ENCODE measurements around the gene UGT1A4. TPM values are rescaled to one million over a fixed set of nuclear protein-coding genes. Genes with fewer than 3 reads are reported as not detected.
"Not testable (repeated sequence)": the region's sequence is repeated elsewhere in the genome, so short reads cannot be mapped to it uniquely, and the experiment has no call there.

UGT1A4 gene
- polyA plus RNA-seq, 6 donors from 2014 or later = not detected

DNA sequence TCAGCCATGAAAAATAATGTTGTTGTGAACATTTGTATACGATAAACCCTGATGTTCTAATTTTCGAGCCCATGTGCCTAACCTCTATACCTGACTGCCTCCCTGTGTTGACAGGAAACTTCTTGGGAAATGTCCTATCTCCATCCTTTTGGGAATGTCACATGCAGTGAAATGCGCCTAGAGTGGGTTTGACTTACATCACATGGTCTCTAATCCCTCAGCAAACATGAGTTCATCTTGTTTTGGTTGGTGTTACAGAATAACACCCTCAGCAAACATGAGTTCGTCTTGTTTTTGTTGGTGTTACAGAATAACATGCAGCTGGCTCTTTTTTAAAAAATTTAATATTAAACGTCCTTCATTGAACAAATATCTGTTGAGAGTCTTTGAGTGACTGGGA is 30.2 kb upstream of the UGT1A4 start:
- Mint-ChIP-seq H3K4me1 (peaks cover 5 to 9% (median 8%) of the 10 kb centered on the region in 3 donors), H3K9me3 (no peaks in the 10 kb centered on the region), H3K27ac (no peak overlapping the region), H3K27me3 (peaks cover 4 to 15% (median 8%) of the 10 kb centered on the region in 3 donors), H3K4me3 (no peak overlapping the region), H3K36me3 (no peaks in the 10 kb centered on the region)
- ATAC-seq (ENCODE audit: low read depth in 2 of 2) (no peak), DNase-seq (no peak)

DNA sequence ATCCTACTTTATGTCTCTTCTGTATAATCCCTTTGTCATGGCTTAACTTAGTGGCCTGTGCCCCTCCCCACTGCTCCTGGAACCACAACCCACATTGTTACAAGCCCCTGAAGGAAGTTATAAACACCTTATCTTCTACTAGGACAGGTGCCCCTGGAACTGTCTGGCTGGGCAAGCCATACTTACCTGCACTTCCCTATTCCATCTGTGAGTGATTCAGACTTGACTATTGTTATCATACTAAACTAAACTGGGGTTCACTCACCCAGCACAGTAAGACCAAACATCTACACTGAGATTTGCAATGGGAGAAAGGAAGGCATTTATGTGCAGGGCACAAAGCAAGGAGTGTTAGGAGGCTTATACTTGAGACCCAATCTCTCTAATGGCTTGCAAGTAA is 29.5 kb upstream of the UGT1A4 start:
- ATAC-seq (ENCODE audit: low read depth in 2 of 2) (no peak), DNase-seq (no peak)
- H3K4me3 Mint-ChIP-seq = peak overlapping the region in 1 of 8 donors; percentile 1
- peaks cover 5 to 8% (median 6%) of the 10 kb centered on the region in 3 donors for H3K4me1 Mint-ChIP-seq
- H3K27me3 Mint-ChIP-seq = peaks cover 4 to 20% (median 8%) of the 10 kb centered on the region in 3 donors
- H3K27ac Mint-ChIP-seq = no peak overlapping the region
- H3K36me3 Mint-ChIP-seq = no peaks in the 10 kb centered on the region
- H3K9me3 Mint-ChIP-seq = no peaks in the 10 kb centered on the region

DNA sequence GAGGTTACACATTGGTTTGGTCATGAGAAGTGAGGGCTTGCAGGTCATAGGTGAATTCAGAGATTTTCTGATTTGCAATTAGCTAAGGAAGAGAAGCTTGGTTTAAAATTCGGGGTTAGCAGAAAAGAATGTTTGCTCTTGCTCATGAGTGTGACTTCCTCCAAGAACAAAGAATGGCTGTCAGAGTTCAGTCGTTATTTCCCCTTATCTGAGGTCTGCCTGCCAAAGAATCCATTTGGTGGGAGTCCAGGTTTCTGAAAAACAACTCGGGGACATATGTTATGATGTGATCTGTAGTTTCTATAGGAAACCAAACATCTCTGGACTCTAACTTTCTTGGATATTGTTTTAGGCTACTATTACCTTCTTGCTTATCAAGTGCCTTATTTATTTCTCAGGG is 29.0 kb upstream of the UGT1A4 start:
- Mint-ChIP-seq H3K36me3 (no peaks in the 10 kb centered on the region), H3K9me3 (no peaks in the 10 kb centered on the region), H3K4me1 (peaks cover 5 to 8% (median 6%) of the 10 kb centered on the region in 3 donors), H3K4me3 (no peak overlapping the region), H3K27ac (no peak overlapping the region), H3K27me3 (peaks cover 4 to 20% (median 8%) of the 10 kb centered on the region in 3 donors)
- DNase-seq = no peak
- no peak for ATAC-seq (ENCODE audit: low read depth in 2 of 2)

DNA sequence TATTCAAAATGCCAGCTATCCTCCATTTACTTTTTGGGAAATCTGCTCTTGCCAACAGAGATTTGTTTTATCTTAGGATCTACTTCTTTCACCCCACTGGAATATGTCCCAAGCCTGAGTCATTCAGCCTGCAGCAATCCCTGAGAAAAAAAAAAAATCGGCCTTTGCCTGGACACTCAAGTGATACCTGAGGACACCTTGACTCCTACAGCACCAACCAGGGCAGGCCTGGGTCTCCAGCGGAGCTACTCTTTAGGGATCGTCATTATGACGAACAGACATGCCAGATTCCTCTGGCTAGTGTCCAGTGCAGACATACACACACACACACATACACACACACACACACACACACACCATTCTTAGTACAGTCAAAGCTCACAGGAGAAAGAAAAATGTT is 28.1 kb upstream of the UGT1A4 start:
- ATAC-seq (ENCODE audit: low read depth in 2 of 2) = no peak
- peaks cover 5 to 8% (median 6%) of the 10 kb centered on the region in 3 donors for H3K4me1 Mint-ChIP-seq
- no peak for DNase-seq
- H3K27me3 Mint-ChIP-seq = peaks cover 4 to 20% (median 8%) of the 10 kb centered on the region in 3 donors
- H3K9me3 Mint-ChIP-seq = peaks cover 0 to under 1% (median 0%) of the 10 kb centered on the region in 7 donors
- no peaks in the 10 kb centered on the region for H3K36me3 Mint-ChIP-seq
- peak overlapping the region in 1 of 6 donors; percentile 30 for H3K27ac Mint-ChIP-seq
- no peak overlapping the region for H3K4me3 Mint-ChIP-seq

DNA sequence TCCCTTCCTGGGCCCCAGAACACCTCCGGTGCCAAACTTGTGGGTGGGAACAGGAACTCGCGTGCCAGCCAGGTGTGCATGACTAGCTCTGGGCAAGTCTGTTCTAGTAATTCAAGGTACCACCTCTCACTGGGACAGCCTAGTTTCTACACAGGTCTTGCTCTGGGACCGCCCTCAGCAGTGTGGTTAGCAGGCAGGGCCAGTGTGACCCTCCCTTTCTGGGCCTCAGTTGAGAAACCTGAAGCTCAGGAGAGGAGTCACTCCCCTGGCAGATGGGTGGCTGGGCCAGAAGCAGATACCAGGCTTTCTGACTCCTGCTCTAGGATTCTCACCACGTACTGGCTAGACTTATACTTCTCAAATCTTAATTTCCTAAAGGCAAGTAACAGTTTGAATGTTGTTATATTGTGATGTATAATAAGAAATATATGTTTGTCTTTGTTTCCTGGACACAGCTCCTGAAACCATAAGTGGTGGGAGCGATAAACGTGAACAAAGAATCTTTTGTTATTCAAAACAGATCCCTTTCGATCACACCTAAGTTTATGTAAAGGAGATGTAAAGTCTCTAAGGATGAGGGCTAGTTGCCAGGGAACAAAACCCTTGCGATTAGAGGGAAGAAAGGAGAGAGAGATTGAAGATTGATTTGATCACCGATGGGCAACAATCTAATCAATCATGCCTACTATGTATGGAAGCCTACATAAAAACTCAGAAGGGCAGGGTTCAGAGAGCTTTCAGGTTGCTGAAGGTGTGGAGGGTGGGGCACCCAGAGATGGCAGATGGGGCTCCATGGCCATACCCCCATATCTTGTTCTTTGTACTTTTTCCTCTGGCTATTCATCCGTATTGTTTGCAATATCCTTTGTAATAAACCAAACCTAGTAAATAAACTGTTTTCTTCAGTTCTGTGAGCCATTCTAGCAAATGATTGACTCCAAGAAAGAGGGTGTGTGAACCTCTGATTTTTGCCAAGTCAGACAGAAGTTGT is 26.8 kb upstream of the UGT1A4 start:
- Mint-ChIP-seq H3K36me3 (no peaks in the 10 kb centered on the region), H3K4me1 (peaks cover 5 to 8% (median 6%) of the 10 kb centered on the region in 3 donors), H3K27ac (peak overlapping the region in 2 of 6 donors; percentile 21 to 31), H3K9me3 (peaks cover 0 to 3% (median 0%) of the 10 kb centered on the region in 7 donors), H3K4me3 (no peak overlapping the region), H3K27me3 (peaks cover 4 to 16% (median 8%) of the 10 kb centered on the region in 3 donors)
- DNase-seq = no peak
- ATAC-seq (ENCODE audit: low read depth in 2 of 2) = no peak

DNA sequence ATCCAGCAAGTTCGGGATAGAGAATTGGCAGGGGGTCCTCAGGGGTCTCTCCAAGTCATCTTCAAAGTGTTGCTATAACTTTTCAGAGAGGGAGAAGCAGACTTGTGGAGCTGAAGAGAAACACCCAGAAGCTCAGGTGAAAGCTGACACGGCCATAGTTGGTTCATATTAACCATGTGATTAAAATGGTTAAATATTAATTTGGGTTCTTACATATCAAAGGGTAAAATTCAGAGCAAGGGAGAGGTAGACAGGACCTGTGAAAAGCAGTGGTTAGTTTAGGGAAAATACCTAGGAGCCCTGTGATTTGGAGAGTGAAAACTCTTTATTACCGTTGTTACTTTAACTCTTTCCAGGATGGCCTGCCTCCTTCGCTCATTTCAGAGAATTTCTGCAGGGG is 25.9 kb upstream of the UGT1A4 start, which contains the start of gene UGT1A6:
TSS of gene UGT1A6 (plus strand) at position 243 of the 400 bp plus-strand sequence. CDS start at position 358, 115 bp downstream.
- Mint-ChIP-seq H3K27me3 (peaks cover 4 to 13% (median 7%) of the 10 kb centered on the region in 3 donors), H3K4me1 (peaks cover 5 to 8% (median 6%) of the 10 kb centered on the region in 3 donors), H3K27ac (peak within 1 kb of the TSS in 2 of 6 donors; percentile 21 to 69), H3K4me3 (no peak within 1 kb of the TSS), H3K9me3 (peaks cover 0 to 3% (median 0%) of the 10 kb centered on the region in 7 donors), H3K36me3 (no peaks in the 10 kb centered on the region)
- no peak for ATAC-seq (ENCODE audit: low read depth in 2 of 2)
- DNase-seq = no peak

DNA sequence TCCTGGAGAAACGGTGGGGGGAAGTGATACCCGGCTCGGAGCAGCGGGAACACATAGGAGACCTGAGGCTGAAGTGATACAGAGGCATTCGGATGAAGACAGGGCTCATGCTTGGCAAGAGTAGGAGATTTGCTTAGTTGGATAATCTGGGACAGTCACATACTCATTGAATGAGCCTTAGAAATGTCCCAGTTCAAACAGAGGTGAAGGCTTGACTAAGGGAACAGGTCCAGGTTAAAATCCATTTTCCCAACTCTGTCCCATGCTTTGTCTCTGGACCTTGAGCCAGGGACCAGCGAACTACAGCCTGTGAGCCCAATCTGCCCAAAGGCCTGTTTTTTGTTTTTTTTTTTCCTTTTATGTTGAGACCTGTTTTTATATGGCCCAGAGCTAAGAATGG is 24.6 kb upstream of the UGT1A4 start:
- Mint-ChIP-seq H3K4me3 (no peak overlapping the region), H3K27ac (peak overlapping the region in 2 of 6 donors; percentile 11 to 69)

DNA sequence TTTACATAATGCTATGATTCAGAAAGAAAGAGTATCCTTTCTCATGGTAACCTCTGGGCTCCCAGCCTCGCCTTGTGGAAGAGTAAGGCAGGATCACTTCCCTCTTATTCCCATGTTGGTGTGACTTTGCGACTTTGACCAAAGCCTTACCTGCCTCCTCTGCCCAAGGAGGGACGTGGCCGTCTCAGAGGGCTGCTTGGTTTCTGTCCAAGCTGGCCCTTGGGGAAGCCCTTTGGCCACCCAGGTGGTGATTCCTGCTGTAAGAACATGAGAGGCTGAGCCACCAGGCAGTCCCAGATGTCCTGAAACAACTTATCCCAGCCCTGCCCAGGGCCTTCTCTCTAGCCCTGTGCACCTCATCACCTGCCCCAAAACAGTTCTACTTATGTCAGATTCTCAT is 19.8 kb upstream of the UGT1A4 start:
- Mint-ChIP-seq H3K27me3 (peaks cover 0 to 19% (median 9%) of the 10 kb centered on the region in 3 donors), H3K9me3 (peaks cover 0 to 5% (median 0%) of the 10 kb centered on the region in 7 donors), H3K27ac (peak overlapping the region in 1 of 6 donors; percentile 80), H3K36me3 (no peaks in the 10 kb centered on the region), H3K4me3 (no peak overlapping the region), H3K4me1 (no peaks in the 10 kb centered on the region)
- ATAC-seq (ENCODE audit: low read depth in 2 of 2) = no peak
- no peak for DNase-seq

More for the DNA sequence above, 24.6 kb upstream of the UGT1A4 start:
- peaks cover 4 to 5% (median 5%) of the 10 kb centered on the region in 3 donors for H3K4me1 Mint-ChIP-seq
- peaks cover 0 to 3% (median 0%) of the 10 kb centered on the region in 7 donors for H3K9me3 Mint-ChIP-seq
- no peak for ATAC-seq (ENCODE audit: low read depth in 2 of 2)
- DNase-seq = no peak
- peaks cover 3 to 17% (median 3%) of the 10 kb centered on the region in 3 donors for H3K27me3 Mint-ChIP-seq
- no peaks in the 10 kb centered on the region for H3K36me3 Mint-ChIP-seq

DNA sequence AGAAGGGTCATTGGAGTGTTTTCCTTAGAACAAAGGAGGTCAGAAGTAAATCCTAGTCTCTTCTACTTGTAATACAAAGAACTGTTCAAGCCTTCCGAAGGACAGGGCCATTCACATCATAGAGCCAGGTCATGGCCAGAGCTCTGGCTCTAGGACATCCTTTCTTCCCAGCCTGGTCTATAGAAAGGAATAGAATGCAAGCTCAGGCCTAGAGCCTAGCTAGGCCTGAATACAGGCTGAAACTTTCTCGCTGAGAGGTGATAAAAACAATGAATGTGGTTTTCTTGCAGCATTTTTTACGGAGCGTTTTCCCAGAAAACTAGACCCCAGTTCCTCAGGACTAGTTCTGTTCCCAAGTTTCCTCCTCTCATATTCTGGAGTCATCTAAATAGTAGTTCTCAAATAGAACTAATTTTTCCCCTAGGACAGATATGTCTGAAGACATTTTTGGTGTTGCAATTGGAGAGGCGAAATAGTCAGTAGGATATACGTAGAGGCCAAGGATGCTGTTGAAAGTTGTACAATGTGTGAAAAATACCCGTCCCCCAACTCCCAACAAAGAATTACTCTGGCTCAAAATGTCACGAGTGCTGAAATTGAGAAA is 19.0 kb upstream of the UGT1A4 start:
- no peaks in the 10 kb centered on the region for H3K4me1 Mint-ChIP-seq
- no peak for DNase-seq
- H3K27ac Mint-ChIP-seq = no peak overlapping the region
- no peak overlapping the region for H3K4me3 Mint-ChIP-seq
- peaks cover 0 to 8% (median 5%) of the 10 kb centered on the region in 7 donors for H3K9me3 Mint-ChIP-seq
- no peak for ATAC-seq (ENCODE audit: low read depth in 2 of 2)
- no peaks in the 10 kb centered on the region for H3K36me3 Mint-ChIP-seq
- H3K27me3 Mint-ChIP-seq = peaks cover 0 to 24% (median 9%) of the 10 kb centered on the region in 3 donors

DNA sequence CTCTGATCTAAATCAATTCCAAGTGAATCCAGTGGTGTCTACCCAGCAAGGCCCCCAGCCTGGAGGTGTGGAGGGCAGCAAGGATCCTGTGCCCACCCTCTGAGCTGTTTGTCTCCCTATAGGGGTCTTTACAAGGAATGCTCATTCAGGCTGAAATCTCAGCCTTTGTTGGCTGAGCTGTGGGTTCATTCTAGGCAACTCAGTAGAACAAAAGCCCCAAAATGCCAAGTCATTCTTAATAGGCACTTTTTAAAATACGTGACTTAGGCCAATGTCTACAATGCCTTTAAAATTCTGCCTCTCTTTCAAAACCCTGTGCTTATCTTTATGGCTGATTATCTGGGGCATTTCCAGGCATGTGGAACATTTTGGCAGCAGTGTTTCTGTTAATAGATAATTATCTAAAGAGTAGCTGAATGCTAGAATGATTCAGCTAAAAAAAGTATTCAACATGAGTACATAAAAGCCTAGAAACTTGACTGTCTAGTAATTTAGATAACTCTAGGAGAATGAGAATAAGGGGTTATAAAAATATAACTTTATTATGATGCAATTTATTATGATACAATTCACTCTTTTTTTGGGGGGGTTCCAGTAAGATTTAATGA is 18.4 kb upstream of the UGT1A4 start:
- H3K27me3 Mint-ChIP-seq = peaks cover 0 to 24% (median 12%) of the 10 kb centered on the region in 3 donors
- H3K4me3 Mint-ChIP-seq = no peak overlapping the region
- no peak for ATAC-seq (ENCODE audit: low read depth in 2 of 2)
- no peaks in the 10 kb centered on the region for H3K4me1 Mint-ChIP-seq
- peaks cover 0 to 8% (median 5%) of the 10 kb centered on the region in 7 donors for H3K9me3 Mint-ChIP-seq
- H3K36me3 Mint-ChIP-seq = no peaks in the 10 kb centered on the region
- no peak overlapping the region for H3K27ac Mint-ChIP-seq
- no peak for DNase-seq

DNA sequence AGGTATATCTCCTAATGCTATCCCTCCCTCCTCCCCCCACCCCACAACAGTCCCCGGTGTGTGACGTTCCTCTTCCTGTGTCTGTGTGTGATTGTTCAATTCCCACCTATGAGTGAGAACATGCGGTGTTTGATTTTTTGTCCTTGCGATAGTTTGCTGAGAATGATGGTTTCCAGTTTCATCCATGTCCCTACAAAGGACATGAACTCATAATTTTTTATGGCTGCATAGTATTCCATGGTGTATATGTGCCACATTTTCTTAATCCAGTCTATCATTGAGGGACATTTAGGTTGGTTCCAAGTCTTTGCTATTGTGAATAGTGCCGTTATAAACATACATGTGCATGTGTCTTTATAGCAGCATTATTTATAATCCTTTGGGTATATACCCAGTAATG is 17.7 kb upstream of the UGT1A4 start:
- H3K4me1 Mint-ChIP-seq; ATAC-seq (ENCODE audit: low read depth in 2 of 2); H3K36me3 Mint-ChIP-seq; H3K27ac Mint-ChIP-seq; DNase-seq; H3K9me3 Mint-ChIP-seq; H3K4me3 Mint-ChIP-seq: not testable (repeated sequence)
- peaks cover 0 to 24% (median 17%) of the 10 kb centered on the region in 3 donors for H3K27me3 Mint-ChIP-seq

DNA sequence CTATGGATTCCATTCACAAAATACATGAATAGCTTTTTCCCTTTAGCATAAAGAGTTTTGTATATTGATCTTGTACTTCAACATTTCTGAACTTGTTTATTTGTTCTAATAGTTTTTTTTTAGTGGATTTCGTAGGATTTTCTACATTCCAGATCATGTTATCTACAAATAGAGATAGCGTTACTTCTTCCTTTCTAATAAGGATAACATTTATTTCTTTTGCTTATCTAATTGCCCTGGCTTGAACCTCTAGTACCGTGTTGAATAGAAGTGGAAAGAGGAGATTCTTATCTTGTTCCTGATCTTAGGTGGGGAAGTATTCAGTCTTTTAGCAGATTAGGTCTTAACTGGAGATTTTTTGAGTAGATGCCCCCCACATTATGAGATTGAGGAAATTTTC is 16.3 kb upstream of the UGT1A4 start:
- no peak for DNase-seq
- Mint-ChIP-seq H3K9me3 (peaks cover 0 to 8% (median 3%) of the 10 kb centered on the region in 7 donors), H3K4me1 (no peaks in the 10 kb centered on the region), H3K27ac (no peak overlapping the region), H3K4me3 (no peak overlapping the region), H3K27me3 (peaks cover 0 to 27% (median 17%) of the 10 kb centered on the region in 3 donors), H3K36me3 (no peaks in the 10 kb centered on the region)
- no peak for ATAC-seq (ENCODE audit: low read depth in 2 of 2)

DNA sequence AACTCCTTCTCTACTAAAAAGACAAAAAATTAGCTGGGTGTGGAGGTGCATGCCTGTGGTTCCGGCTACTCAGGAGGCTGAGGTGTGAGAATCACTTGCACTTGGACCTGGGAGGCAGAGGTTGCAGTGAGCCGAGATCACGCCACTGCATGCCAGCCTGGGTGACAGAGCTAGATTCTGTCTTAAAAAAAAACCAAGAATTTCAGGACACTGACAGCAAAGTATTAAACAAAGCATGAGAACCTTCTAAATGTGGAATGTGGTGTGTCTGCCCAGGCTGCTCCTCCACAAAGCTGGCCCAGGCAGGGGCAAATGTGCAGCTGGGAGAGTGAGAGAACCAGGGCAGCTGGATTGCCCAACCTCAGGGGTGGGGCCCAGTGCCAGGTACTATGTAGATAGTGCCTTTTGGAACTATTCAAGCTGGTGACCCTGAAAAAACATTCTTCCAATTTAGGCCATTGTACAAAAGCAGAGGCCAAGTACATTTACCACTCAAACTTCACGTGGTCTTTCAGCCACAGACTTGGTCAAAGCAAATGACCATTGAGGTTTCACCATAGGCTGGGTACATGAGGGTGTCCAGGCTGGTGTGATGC is 12.5 kb upstream of the UGT1A4 start:
- no peak for ATAC-seq (ENCODE audit: low read depth in 2 of 2)
- Mint-ChIP-seq H3K4me1 (peaks cover 0 to under 1% (median 0%) of the 10 kb centered on the region in 3 donors), H3K36me3 (no peaks in the 10 kb centered on the region), H3K27me3 (peaks cover 5 to 19% (median 8%) of the 10 kb centered on the region in 3 donors), H3K4me3 (no peak overlapping the region), H3K27ac (no peak overlapping the region), H3K9me3 (peaks cover 0 to 8% (median 3%) of the 10 kb centered on the region in 7 donors)
- DNase-seq = no peak
